ENCODE results near the gene ADAMTS1. TPM values are rescaled to one million over a fixed set of nuclear protein-coding genes. Genes with fewer than 3 reads are reported as not detected.

The ADAMTS1 gene
- total RNA-seq, 1 experiment from 2014 or later = 17.8 TPM

GRCh38 chr21:26849428-26850115 is 4.4 kb upstream of the ADAMTS1 start:
- peaks cover 39 to 44% of the 10 kb centered on the region in 2 experiments for H3K4me1 Mint-ChIP-seq
- H3K27me3 Mint-ChIP-seq (ENCODE audit: low read depth) = peaks cover 19% of the 10 kb centered on the region
- no peak overlapping the region for H2BK12ac ChIP-seq (ENCODE audit: insufficient read length, low read depth, low read length)
- H3K79me1 ChIP-seq (ENCODE audit: insufficient read depth, low read depth, low read length, poor library complexity, severe bottlenecking) = no peaks in the 10 kb centered on the region
- no peaks in the 10 kb centered on the region; a peak in 2 of 5 replicates for H3K9me3 Mint-ChIP-seq
- peak; percentile 77 for TF ChIP-seq CTCF (conservative IDR thresholded peaks at IDR 0.05)
- no peak overlapping the region for H3K14ac ChIP-seq (ENCODE audit: insufficient read depth, low read length)
- no peak overlapping the region for H3K56ac ChIP-seq (ENCODE audit: insufficient read length, low read depth, low read length)
- H3K27me3 ChIP-seq (ENCODE audit: insufficient read depth, low read length) = no peaks in the 10 kb centered on the region; the same call in 1 of the 2 replicates
- no peak overlapping the region for H3T11ph ChIP-seq (ENCODE audit: low read length)
- H3K4me3 Mint-ChIP-seq = no peak overlapping the region
- no peak overlapping the region for H2AFZ ChIP-seq (ENCODE audit: low read length)
- no peaks in the 10 kb centered on the region; a peak in 1 of 7 replicates for H3K36me3 Mint-ChIP-seq (ENCODE audit: insufficient read depth in 1 of 3, low read depth in 3 of 3)
- no peak overlapping the region for H2BK20ac ChIP-seq (ENCODE audit: low read depth, low read length, poor library complexity, severe bottlenecking)
- no peak overlapping the region for H4K8ac ChIP-seq (replicated peaks; ENCODE audit: insufficient read length, low read depth, low read length)
- no peak overlapping the region for H3K9ac ChIP-seq (ENCODE audit: extremely low read depth, insufficient read length, low read length)
- no peak overlapping the region for H3K27ac ChIP-seq (ENCODE audit: insufficient read length, low read depth, low read length)
- H3K4me1 ChIP-seq (ENCODE audit: insufficient read depth, low read length) = peaks cover 9% of the 10 kb centered on the region; the same call in 1 of the 2 replicates
- H3K79me2 ChIP-seq (ENCODE audit: insufficient read depth, low read length) = no peaks in the 10 kb centered on the region
- no CpG with 5 or more reads among the region's 4 CpGs for WGBS (ENCODE audit: extremely low coverage, insufficient read length, low lambda C conversion rate)
- peaks cover 10% of the 10 kb centered on the region for H3K23me2 ChIP-seq (ENCODE audit: insufficient read length, low read depth, low read length, poor library complexity, severe bottlenecking)
- H2BK15ac ChIP-seq (ENCODE audit: low read depth, low read length) = no peak overlapping the region
- H2AK5ac ChIP-seq (ENCODE audit: insufficient read length, low read length) = no peak overlapping the region
- H3K4me2 ChIP-seq (ENCODE audit: insufficient read depth, insufficient read length, low read length) = no peak overlapping the region
- no peak overlapping the region for H4K5ac ChIP-seq (ENCODE audit: insufficient read length, low read depth, low read length)
- no peaks in the 10 kb centered on the region for H4K20me1 ChIP-seq (ENCODE audit: control insufficient read depth, insufficient read depth, insufficient read length)
- H4K91ac ChIP-seq (ENCODE audit: insufficient read length, low read depth, low read length) = no peak overlapping the region
- H3K4ac ChIP-seq (ENCODE audit: low read depth, low read length) = no peak overlapping the region
- H3K27ac Mint-ChIP-seq = no peak overlapping the region
- no peak overlapping the region for H2BK5ac ChIP-seq (ENCODE audit: insufficient read length, low read length)
- no peak overlapping the region for H3K23ac ChIP-seq (ENCODE audit: insufficient read length, low read depth, low read length)
- H3K18ac ChIP-seq (ENCODE audit: insufficient read length, low read depth, low read length) = no peak overlapping the region
- no peak for DNase-seq
- no peaks in the 10 kb centered on the region for H3K9me3 ChIP-seq (ENCODE audit: control insufficient read depth, low read depth, low read length)
- no peak overlapping the region for H2BK120ac ChIP-seq (ENCODE audit: low read depth, low read length, poor library complexity, severe bottlenecking)
